T1000 (cell line): ENCODE data around the gene MOCS2.

ENCODE experiments used
- DNase-seq: peaks from one replicate; lab custom pipeline; 2025; ENCODE audit warnings: mixed read lengths; lab: John Stamatoyannopoulos, UW

MOCS2 gene

GRCh38 chr5:53052499-53052898 is 57.1 kb downstream of the MOCS2 start:
- no peak for DNase-seq

GRCh38 chr5:53048248-53048647 is 61.3 kb downstream of the MOCS2 start:
- DNase-seq = no peak
